Caco-2 (cell line): ENCODE data around the gene SEC62. TPM values are rescaled to one million over a fixed set of nuclear protein-coding genes. Genes with fewer than 3 reads are reported as not detected.
A peak's percentile ranks its signal among the peaks of the same experiment; 100 is the strongest.

ENCODE experiments used
- BruUV-seq: library from RNA; stranded (reverse); fragments of 400-500 nt; replicated peaks from 2 replicates; lab custom pipeline; 2021; lab: Mats Ljungman, UMichigan
- CTCF ChIA-PET: fragments of 300-600 bp; sonication (Branson Sonifier 250); formaldehyde crosslinking; loops from one replicate; lab custom pipeline; 2022; ENCODE audit warnings: antibody characterized with exemption; lab: Charles Lee
- POLR2A ChIA-PET: fragments of 300-600 bp; sonication (Branson Sonifier 250); formaldehyde crosslinking; loops from one replicate; lab custom pipeline; 2022; ENCODE audit warnings: antibody characterized with exemption; lab: Charles Lee
- DNase-seq, 2 experiments: peaks; one replicate each; pipeline versions ENCODE4 v3.0.0 to v3.0.0-alpha.2; 2020 to 2022
- H3K27me3 ChIP-seq: replicated peaks from 2 replicates; pipeline ENCODE4 v1.6.0; 2011; ENCODE audit warnings: low read length; ENCODE audit not compliant: control insufficient read depth, insufficient read depth
- H3K36me3 ChIP-seq: 2 replicates; pipeline ENCODE4 v1.5.1; 2011; ENCODE audit warnings: low read length; ENCODE audit not compliant: control insufficient read depth, insufficient read depth
- H3K4me1 ChIP-seq: fragments of 250-450 bp; sonication (Bioruptor Pico); 2 replicates; pipeline ENCODE4 v1.5.1; 2020; ENCODE audit warnings: mild to moderate bottlenecking
- H3K4me3 ChIP-seq: 2 replicates; pipeline ENCODE4 v1.5.1; 2011; ENCODE audit warnings: low read depth, mild to moderate bottlenecking, control low read depth, low read length
- H3K9me3 ChIP-seq: fragments of 250-450 bp; sonication (Bioruptor Pico); 2 replicates; pipeline ENCODE4 v1.5.1; 2020; ENCODE audit warnings: mild to moderate bottlenecking, moderate library complexity
- H3K27ac Mint-ChIP-seq: one replicate; pipeline ENCODE4 v1.8.0; 2022; ENCODE audit warnings: mixed read lengths; ENCODE audit not compliant: unreplicated experiment
- H3K27me3 Mint-ChIP-seq: one replicate; pipeline ENCODE4 v1.8.0; 2022; ENCODE audit warnings: mixed read lengths; ENCODE audit not compliant: insufficient read depth, unreplicated experiment
- H3K36me3 Mint-ChIP-seq: one replicate; pipeline ENCODE4 v1.8.0; 2022; ENCODE audit warnings: mild to moderate bottlenecking, mixed read lengths; ENCODE audit not compliant: insufficient read depth, unreplicated experiment
- H3K4me1 Mint-ChIP-seq: one replicate; pipeline ENCODE4 v1.8.0; 2022; ENCODE audit warnings: low read depth, mixed read lengths; ENCODE audit not compliant: unreplicated experiment
- H3K4me3 Mint-ChIP-seq: one replicate; pipeline ENCODE4 v1.8.0; 2022; ENCODE audit warnings: mild to moderate bottlenecking, moderate library complexity, mixed read lengths; ENCODE audit not compliant: unreplicated experiment
- H3K9me3 Mint-ChIP-seq: one replicate; pipeline ENCODE4 v1.8.0; 2022; ENCODE audit warnings: mixed read lengths; ENCODE audit not compliant: unreplicated experiment
- intact Hi-C: fragments of 100-400 bp; cut with micrococcal nuclease; formaldehyde crosslinking; loops from one replicate; pipeline ENCODE4 v1.10.0; 2022; ENCODE audit not compliant: unreplicated experiment
- total RNA-seq: library from RNA; stranded (reverse); gene quantifications from 2 replicates; pipeline ENCODE4 v1.2.3, GENCODE V29; 2022
- TF ChIP-seq, protein P1 (sequence below), 2 experiments: fragments of 200-600 bp in 1 of 2; IDR thresholded peaks; 1 replicate in 1 of 2; 2 replicates in 1 of 2; pipeline versions ENCODE4 v1.5.1 to v1.8.0; 2011 to 2022; ENCODE audit warnings: antibody characterized with exemption in 1 of 2, control low read depth in 1 of 2, inconsistent platforms in 1 of 2, low read depth in 1 of 2, low read length in 1 of 2, mild to moderate bottlenecking in 1 of 2, moderate library complexity in 1 of 2; ENCODE audit not compliant: insufficient read depth in 1 of 2, severe bottlenecking in 1 of 2, unreplicated experiment in 1 of 2

The SEC62 gene
- total RNA-seq, 1 experiment from 2014 or later = 74.7 TPM

GRCh38 chr3:170040418-170040817 is 73.8 kb downstream of the SEC62 start:
- no peak for DNase-seq
- Histone ChIP-seq H3K4me1 (0 out of 2 replicates have a peak, but pooled peaks cover 4% of the 10 kb centered on the region), H3K27me3 (no peaks in the 10 kb centered on the region), H3K4me3 (no peak overlapping the region), H3K9me3 (no peaks in the 10 kb centered on the region), H3K36me3 (no peaks in the 10 kb centered on the region; the same call in 1 of the 2 replicates)
- Mint-ChIP-seq H3K27me3 (no peaks in the 10 kb centered on the region), H3K4me3 (no peak overlapping the region), H3K27ac (no peak overlapping the region), H3K9me3 (no peaks in the 10 kb centered on the region), H3K36me3 (peaks cover 26% of the 10 kb centered on the region), H3K4me1 (peaks cover 14% of the 10 kb centered on the region)
- TF ChIP-seq, protein P1, sequence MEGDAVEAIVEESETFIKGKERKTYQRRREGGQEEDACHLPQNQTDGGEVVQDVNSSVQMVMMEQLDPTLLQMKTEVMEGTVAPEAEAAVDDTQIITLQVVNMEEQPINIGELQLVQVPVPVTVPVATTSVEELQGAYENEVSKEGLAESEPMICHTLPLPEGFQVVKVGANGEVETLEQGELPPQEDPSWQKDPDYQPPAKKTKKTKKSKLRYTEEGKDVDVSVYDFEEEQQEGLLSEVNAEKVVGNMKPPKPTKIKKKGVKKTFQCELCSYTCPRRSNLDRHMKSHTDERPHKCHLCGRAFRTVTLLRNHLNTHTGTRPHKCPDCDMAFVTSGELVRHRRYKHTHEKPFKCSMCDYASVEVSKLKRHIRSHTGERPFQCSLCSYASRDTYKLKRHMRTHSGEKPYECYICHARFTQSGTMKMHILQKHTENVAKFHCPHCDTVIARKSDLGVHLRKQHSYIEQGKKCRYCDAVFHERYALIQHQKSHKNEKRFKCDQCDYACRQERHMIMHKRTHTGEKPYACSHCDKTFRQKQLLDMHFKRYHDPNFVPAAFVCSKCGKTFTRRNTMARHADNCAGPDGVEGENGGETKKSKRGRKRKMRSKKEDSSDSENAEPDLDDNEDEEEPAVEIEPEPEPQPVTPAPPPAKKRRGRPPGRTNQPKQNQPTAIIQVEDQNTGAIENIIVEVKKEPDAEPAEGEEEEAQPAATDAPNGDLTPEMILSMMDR (IDR thresholded peaks at IDR 0.05; ENCODE audit: insufficient read depth in 1 of 2, low read depth in 1 of 2, low read length in 1 of 2, severe bottlenecking in 1 of 2, unreplicated experiment in 1 of 2) = no peak
- intact Hi-C loops = no loop called here
- TSS peak; percentile 31 for BruUV-seq
- POLR2A ChIA-PET = no interaction called here
- CTCF ChIA-PET = no interaction called here

DNA sequence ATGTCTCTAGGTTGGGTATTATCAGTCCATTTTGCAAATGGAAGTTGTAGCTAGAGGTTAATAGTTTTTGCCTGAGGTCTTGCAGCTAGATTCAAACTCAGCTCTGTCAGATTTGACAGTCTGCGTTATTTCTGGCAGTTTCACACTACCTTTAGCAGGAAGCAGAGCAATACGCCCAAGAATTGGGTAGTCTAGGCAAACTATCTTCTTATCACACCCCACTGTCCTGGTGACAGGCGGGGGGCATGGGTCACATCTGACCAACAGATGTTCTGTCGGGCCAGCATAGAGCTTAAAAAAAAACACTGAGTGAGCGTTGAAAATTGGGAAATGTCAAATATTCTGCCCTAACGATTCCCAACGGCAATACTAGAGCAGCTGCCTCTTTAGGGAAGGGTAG is 76.9 kb downstream of the SEC62 start:
- TF ChIP-seq, protein P1 (IDR thresholded peaks at IDR 0.05; ENCODE audit: insufficient read depth in 1 of 2, low read depth in 1 of 2, low read length in 1 of 2, severe bottlenecking in 1 of 2, unreplicated experiment in 1 of 2) = no peak
- no peak overlapping the region for H3K4me3 Mint-ChIP-seq
- DNase-seq = no peak
- CTCF ChIA-PET = no interaction called here
- Histone ChIP-seq H3K4me1 (peaks cover 11% of the 10 kb centered on the region), H3K27me3 (no peaks in the 10 kb centered on the region), H3K9me3 (no peaks in the 10 kb centered on the region), H3K36me3 (no peaks in the 10 kb centered on the region; the same call in 1 of the 2 replicates), H3K4me3 (no peak overlapping the region)
- peaks cover 20% of the 10 kb centered on the region for H3K4me1 Mint-ChIP-seq
- intact Hi-C loops = no loop called here
- peaks cover 26% of the 10 kb centered on the region for H3K36me3 Mint-ChIP-seq
- H3K27ac Mint-ChIP-seq = no peak overlapping the region
- POLR2A ChIA-PET = no interaction called here
- H3K9me3 Mint-ChIP-seq = no peaks in the 10 kb centered on the region
- no peaks in the 10 kb centered on the region for H3K27me3 Mint-ChIP-seq
- no TSS peak for BruUV-seq

- H3K27me3 Mint-ChIP-seq = no peaks in the 10 kb centered on the region
- CTCF ChIA-PET = no interaction called here
- no peak overlapping the region for H3K4me3 Mint-ChIP-seq
- Histone ChIP-seq H3K9me3 (no peaks in the 10 kb centered on the region), H3K4me3 (no peak overlapping the region), H3K4me1 (peaks cover 11% of the 10 kb centered on the region), H3K36me3 (no peaks in the 10 kb centered on the region; the same call in 1 of the 2 replicates), H3K27me3 (no peaks in the 10 kb centered on the region)
- TF ChIP-seq, protein P1 (IDR thresholded peaks at IDR 0.05; ENCODE audit: insufficient read depth in 1 of 2, low read depth in 1 of 2, low read length in 1 of 2, severe bottlenecking in 1 of 2, unreplicated experiment in 1 of 2) = no peak
- POLR2A ChIA-PET = no interaction called here
- peaks cover 20% of the 10 kb centered on the region for H3K4me1 Mint-ChIP-seq
- intact Hi-C loops = no loop called here
- no peak for DNase-seq
- no peaks in the 10 kb centered on the region for H3K9me3 Mint-ChIP-seq
- H3K27ac Mint-ChIP-seq = no peak overlapping the region
- H3K36me3 Mint-ChIP-seq = peaks cover 26% of the 10 kb centered on the region
- no TSS peak for BruUV-seq
These were observed 77.7 kb downstream of the SEC62 start for GRCh38 chr3:170044271-170044670.
